ENCODE results near the gene FOXP3. TPM values are rescaled to one million over a fixed set of nuclear protein-coding genes. Genes with fewer than 3 reads are reported as not detected.

The FOXP3 gene
- polyA plus RNA-seq, 1 of the 3 experiments (the other 2 are of a cell fraction), result 0.12 TPM

- no peak for TF ChIP-seq REST (IDR thresholded peaks at IDR 0.05; ENCODE audit: low read depth, low read length)
Observed at GRCh38 chrX:49282647-49283011, 18.1 kb upstream of the FOXP3 start (continued).

- Histone ChIP-seq H3K27ac (ENCODE audit: low read depth in 2 of 2, low read length in 1 of 2) (no peak overlapping the region), H3K4me1 (ENCODE audit: control insufficient read depth in 1 of 2, insufficient read depth in 2 of 2, low read depth in 1 of 2, low read length in 1 of 2) (no peaks in the 10 kb centered on the region; a peak in 1 of 4 replicates), H3K4me2 (no peak overlapping the region), H3F3A (replicated peaks; ENCODE audit: insufficient read depth) (no peaks in the 10 kb centered on the region), H3K4me3 (ENCODE audit: low read depth in 2 of 2, low read length in 1 of 2) (no peak overlapping the region), H3K9me2 (no peaks in the 10 kb centered on the region), H3K27me3 (ENCODE audit: insufficient read depth) (peaks cover 4% of the 10 kb centered on the region; the same call in 1 of the 2 replicates), H3K79me2 (ENCODE audit: insufficient read depth) (no peaks in the 10 kb centered on the region; the same call in 1 of the 2 replicates), H3K36me3 (replicated peaks in 1 of 2; ENCODE audit: control insufficient read depth in 1 of 2, insufficient read depth in 2 of 2, low read length in 1 of 2) (no peaks in the 10 kb centered on the region), H4K20me1 (ENCODE audit: insufficient read depth) (peaks cover 20% of the 10 kb centered on the region; the same call in 1 of the 2 replicates), H3K9me3 (no peaks in the 10 kb centered on the region), H2AFZ (ENCODE audit: low read depth) (no peak overlapping the region), H3K9ac (no peak overlapping the region)
- 61% methylated on average over 3 of the region's 3 CpGs for WGBS (ENCODE audit: low lambda C conversion rate)
- POLR2A ChIA-PET, result no interaction called here
- CTCF ChIA-PET, result interaction anchor here (1.3 kb wide), 1 partner anchor 14 kb away, joined by 5 read pairs; no protein-coding TSS in a partner anchor
- TF ChIP-seq TEAD4 (IDR thresholded peaks at IDR 0.05; ENCODE audit: borderline replicate concordance, insufficient read depth), result no peak
- no peak for TF ChIP-seq NRF1 (IDR thresholded peaks at IDR 0.05; ENCODE audit: low read depth, low read length)
- no peak for TF ChIP-seq GABPA (IDR thresholded peaks at IDR 0.05; ENCODE audit: low read depth)
- TF ChIP-seq IRF3 (IDR thresholded peaks at IDR 0.05; ENCODE audit: low read depth, low read length), result no peak
- TF ChIP-seq ZBTB33 (IDR thresholded peaks at IDR 0.05; ENCODE audit: borderline replicate concordance, low read depth), result no peak
- TF ChIP-seq FOXJ3 (CRISPR knock-in tag; IDR thresholded peaks at IDR 0.05), result no peak
- no peak for TF ChIP-seq CTCF (IDR thresholded peaks at IDR 0.05)
- DNase-seq, result no peak
Observed at GRCh38 chrX:49278081-49278480, 13.6 kb upstream of the FOXP3 start.

Measured in SK-N-SH (cell line).